ENCODE measurements around the gene GARS1. TPM values are rescaled to one million over a fixed set of nuclear protein-coding genes. Genes with fewer than 3 reads are reported as not detected.
A peak's percentile ranks its signal among the peaks of the same experiment; 100 is the strongest.

GARS1 gene
- total and polyA plus RNA-seq, 10 donors: 41.0 to 90.1 (median 52.1) TPM

- Histone ChIP-seq H3K4me3 (no peak overlapping the region), H3K4me1 (peaks cover 5 to 21% (median 17%) of the 10 kb centered on the region in 6 donors), H3K36me3 (no peaks in the 10 kb centered on the region), H3K9me3 (no peaks in the 10 kb centered on the region), H3K27ac (no peak overlapping the region), H3K27me3 (replicated peaks in 1 of 7) (peaks cover 4 to 97% (median 43%) of the 10 kb centered on the region in 7 donors)
- no peak for DNase-seq
- intact Hi-C loops (cut with DNase I; ENCODE audit: low total_unique reads): no loop called here
- TF ChIP-seq POLR2AphosphoS5 (IDR thresholded peaks at IDR 0.05) (no peak), CTCF (IDR thresholded peaks at IDR 0.05 in 8 of 11, conservative IDR thresholded peaks at IDR 0.05 in 3 of 11) (no peak)
- 2 to 21% (median 9%) methylated on average over 2 of the region's 2 CpGs for WGBS, 5 donors
Measured at GRCh38 chr7:30679664-30680063, 85.0 kb downstream of the GARS1 start.

- H3K4me3 ChIP-seq: peak overlapping the region in 7 of 8 donors; percentile 39 to 71 (median 48)
- no peak overlapping the region for H3K27ac ChIP-seq
- peaks cover 5 to 21% (median 17%) of the 10 kb centered on the region in 6 donors for H3K4me1 ChIP-seq
- H3K36me3 ChIP-seq: no peaks in the 10 kb centered on the region
- WGBS, 5 donors: 14 to 18% (median 18%) methylated on average over 16 of the region's 16 CpGs
- TF ChIP-seq POLR2AphosphoS5 (IDR thresholded peaks at IDR 0.05) (no peak), CTCF (IDR thresholded peaks at IDR 0.05 in 8 of 11, conservative IDR thresholded peaks at IDR 0.05 in 3 of 11) (no peak)
- intact Hi-C loops (cut with DNase I; ENCODE audit: low total_unique reads): no loop called here
- H3K27me3 ChIP-seq (replicated peaks in 1 of 7): peaks cover 4 to 88% (median 43%) of the 10 kb centered on the region in 7 donors
- no peak for DNase-seq
- H3K9me3 ChIP-seq: no peaks in the 10 kb centered on the region
Measured at GRCh38 chr7:30681331-30681797, 86.7 kb downstream of the GARS1 start.

- Histone ChIP-seq H3K27ac (no peak overlapping the region), H3K9me3 (no peaks in the 10 kb centered on the region), H3K4me3 (peak overlapping the region; percentile 27 to 71 (median 45)), H3K27me3 (replicated peaks in 1 of 7) (peaks cover 4 to 84% (median 43%) of the 10 kb centered on the region in 7 donors), H3K36me3 (no peaks in the 10 kb centered on the region), H3K4me1 (peaks cover 5 to 21% (median 17%) of the 10 kb centered on the region in 6 donors)
- 0 to 5% (median 3%) methylated on average over 1 to 40 of the region's 40 CpGs for WGBS, 5 donors
- intact Hi-C loops (cut with DNase I; ENCODE audit: low total_unique reads): no loop called here
- TF ChIP-seq POLR2A (IDR thresholded peaks at IDR 0.05) (no peak), CTCF (IDR thresholded peaks at IDR 0.05 in 8 of 11, conservative IDR thresholded peaks at IDR 0.05 in 3 of 11) (no peak)
- no peak for DNase-seq
Measured at GRCh38 chr7:30681815-30682211, 87.1 kb downstream of the GARS1 start.

- Histone ChIP-seq H3K9me3 (no peaks in the 10 kb centered on the region), H3K4me3 (peak within 1 kb of the TSS; percentile 27 to 71 (median 45)), H3K4me1 (peaks cover 5 to 21% (median 17%) of the 10 kb centered on the region in 6 donors), H3K27me3 (replicated peaks in 1 of 7) (peaks cover 4 to 77% (median 43%) of the 10 kb centered on the region in 7 donors), H3K27ac (no peak within 1 kb of the TSS), H3K36me3 (no peaks in the 10 kb centered on the region)
- DNase-seq: no peak
- intact Hi-C loops (cut with DNase I; ENCODE audit: low total_unique reads): no loop called here
- 5 to 18% (median 6%) methylated on average over 14 to 67 of the region's 67 CpGs for WGBS, 5 donors
- TF ChIP-seq POLR2AphosphoS5 (IDR thresholded peaks at IDR 0.05): no peak
- no peak for TF ChIP-seq POLR2A (IDR thresholded peaks at IDR 0.05)
- peak in 5 of 11 experiments; percentile 10 to 49 (median 29) for TF ChIP-seq CTCF (IDR thresholded peaks at IDR 0.05 in 8 of 11, conservative IDR thresholded peaks at IDR 0.05 in 3 of 11)
Measured at GRCh38 chr7:30682212-30683083, 87.8 kb downstream of the GARS1 start, which contains the start of gene CRHR2. Gene CRHR2, minus strand, starts transcription at chr7:30682456. Its CDS starts 176 bp downstream, at chr7:30682280.
